Neural crest cell (in vitro differentiated cells): ENCODE data around the gene ZNF780A. TPM values are rescaled to one million over a fixed set of nuclear protein-coding genes. Genes with fewer than 3 reads are reported as not detected.

Source experiments
- DNase-seq: peaks from one replicate; pipeline ENCODE4 v3.0.0; 2021; ENCODE audit warnings: low read depth, mixed read lengths, low spot score
- H3K27ac Mint-ChIP-seq: one replicate; pipeline ENCODE4 v1.8.0; 2021; ENCODE audit warnings: mild to moderate bottlenecking, mixed read lengths; ENCODE audit not compliant: unreplicated experiment
- H3K27me3 Mint-ChIP-seq: 2 replicates; pipeline ENCODE4 v1.8.0; 2021; ENCODE audit warnings: low read depth, mild to moderate bottlenecking, mixed read lengths
- H3K36me3 Mint-ChIP-seq: 2 replicates; pipeline ENCODE4 v1.8.0; 2021; ENCODE audit warnings: low read depth, mild to moderate bottlenecking, mixed read lengths
- H3K4me1 Mint-ChIP-seq: 2 replicates; pipeline ENCODE4 v1.8.0; 2021; ENCODE audit warnings: mixed read lengths
- H3K4me3 Mint-ChIP-seq: one replicate; pipeline ENCODE4 v1.8.0; 2021; ENCODE audit warnings: mild to moderate bottlenecking, mixed read lengths
- H3K9me3 Mint-ChIP-seq: 2 replicates; pipeline ENCODE4 v1.8.0; 2021; ENCODE audit warnings: mixed read lengths
- total RNA-seq: library from RNA; stranded (reverse); gene quantifications from 2 replicates; pipeline ENCODE4 v1.2.1, GENCODE V29; 2021
- TF ChIP-seq, protein P1 (sequence below): fragments of 200-600 bp; sonication (generic); conservative IDR thresholded peaks from 2 replicates; pipeline ENCODE4 v1.5.0; 2021; ENCODE audit warnings: antibody characterized with exemption, mild to moderate bottlenecking

ZNF780A gene
- total RNA-seq, 1 donor from 2014 or later: 24.3 TPM

DNA sequence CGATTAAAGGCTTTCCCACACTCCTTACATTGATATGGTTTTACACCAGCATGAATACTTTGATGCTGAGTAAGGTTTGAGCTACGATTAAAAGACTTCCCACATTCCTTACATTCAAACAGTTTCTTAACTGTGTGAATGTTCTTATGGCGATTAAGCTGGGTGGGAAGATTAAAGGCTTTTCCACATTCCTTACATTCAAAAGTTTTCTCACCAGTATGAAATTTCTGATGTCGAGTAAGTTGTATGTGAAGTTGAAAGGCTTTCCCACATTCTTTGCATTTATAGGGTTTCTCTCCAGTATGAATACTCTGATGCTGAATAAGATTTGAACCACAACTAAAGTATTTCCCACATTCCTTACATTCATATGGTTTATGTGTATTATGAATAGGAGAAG lies 54.7 kb downstream of the ZNF780A start:
- Mint-ChIP-seq H3K27ac (no peak overlapping the region), H3K27me3 (no peaks in the 10 kb centered on the region)
- TF ChIP-seq, protein P1, sequence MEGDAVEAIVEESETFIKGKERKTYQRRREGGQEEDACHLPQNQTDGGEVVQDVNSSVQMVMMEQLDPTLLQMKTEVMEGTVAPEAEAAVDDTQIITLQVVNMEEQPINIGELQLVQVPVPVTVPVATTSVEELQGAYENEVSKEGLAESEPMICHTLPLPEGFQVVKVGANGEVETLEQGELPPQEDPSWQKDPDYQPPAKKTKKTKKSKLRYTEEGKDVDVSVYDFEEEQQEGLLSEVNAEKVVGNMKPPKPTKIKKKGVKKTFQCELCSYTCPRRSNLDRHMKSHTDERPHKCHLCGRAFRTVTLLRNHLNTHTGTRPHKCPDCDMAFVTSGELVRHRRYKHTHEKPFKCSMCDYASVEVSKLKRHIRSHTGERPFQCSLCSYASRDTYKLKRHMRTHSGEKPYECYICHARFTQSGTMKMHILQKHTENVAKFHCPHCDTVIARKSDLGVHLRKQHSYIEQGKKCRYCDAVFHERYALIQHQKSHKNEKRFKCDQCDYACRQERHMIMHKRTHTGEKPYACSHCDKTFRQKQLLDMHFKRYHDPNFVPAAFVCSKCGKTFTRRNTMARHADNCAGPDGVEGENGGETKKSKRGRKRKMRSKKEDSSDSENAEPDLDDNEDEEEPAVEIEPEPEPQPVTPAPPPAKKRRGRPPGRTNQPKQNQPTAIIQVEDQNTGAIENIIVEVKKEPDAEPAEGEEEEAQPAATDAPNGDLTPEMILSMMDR: no peak

DNA sequence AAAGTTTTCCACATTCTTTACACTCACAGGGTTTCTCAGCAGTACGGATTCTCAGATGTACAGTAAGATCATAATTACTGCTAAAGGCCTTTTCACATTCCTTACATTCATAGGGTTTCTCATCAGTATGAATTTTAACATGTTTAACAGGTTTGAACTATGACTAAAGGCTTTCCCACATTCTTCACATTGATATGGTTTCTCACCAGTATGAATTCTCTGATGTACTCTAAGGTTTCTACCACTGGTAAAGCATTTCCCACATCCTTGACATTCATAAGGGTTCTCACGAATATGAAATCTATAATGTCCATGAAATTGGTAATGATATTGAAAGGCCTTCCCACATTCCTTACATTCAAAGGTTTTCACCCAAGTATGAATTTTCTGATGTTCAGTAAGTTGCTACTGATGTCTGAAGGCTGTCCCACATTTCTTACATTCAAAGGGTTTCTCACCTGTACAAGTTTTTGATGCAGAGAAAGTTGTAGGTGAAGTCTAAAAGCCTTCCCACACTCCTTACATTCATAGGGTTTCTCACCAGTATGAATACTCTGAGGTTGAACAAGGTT lies 56.7 kb downstream of the ZNF780A start:
- Mint-ChIP-seq H3K9me3 (peaks cover 40% of the 10 kb centered on the region), H3K27me3 (no peaks in the 10 kb centered on the region), H3K27ac (no peak overlapping the region)

More for the DNA sequence above, 54.7 kb downstream of the ZNF780A start:
- no peak overlapping the region for H3K4me3 Mint-ChIP-seq
- peaks cover 32% of the 10 kb centered on the region for H3K9me3 Mint-ChIP-seq
- DNase-seq: no peak
- H3K4me1 Mint-ChIP-seq: no peaks in the 10 kb centered on the region
- H3K36me3 Mint-ChIP-seq: peaks cover 63% of the 10 kb centered on the region

DNA sequence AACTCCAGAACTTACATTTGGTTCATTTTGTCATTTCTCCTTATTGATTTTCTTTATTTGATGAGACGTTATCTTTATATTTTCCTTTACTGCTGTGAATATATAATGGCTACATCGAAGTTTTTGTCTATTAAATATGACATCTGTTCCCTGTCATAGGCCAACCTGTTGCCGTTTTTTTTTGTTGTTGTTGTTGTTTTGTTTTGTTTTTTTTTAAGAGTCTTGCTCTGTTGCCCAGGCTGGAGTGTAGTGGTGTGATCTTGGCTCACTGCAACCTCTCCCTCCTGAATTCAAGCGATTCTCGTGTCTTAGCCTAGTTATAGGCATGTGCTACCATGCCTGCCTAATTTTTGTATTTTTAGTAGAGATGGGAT lies 64.2 kb downstream of the ZNF780A start:
- Mint-ChIP-seq H3K27me3 (no peaks in the 10 kb centered on the region), H3K9me3 (peaks cover 43% of the 10 kb centered on the region), H3K27ac (no peak overlapping the region), H3K4me3 (no peak overlapping the region), H3K36me3 (peaks cover 45% of the 10 kb centered on the region), H3K4me1 (no peaks in the 10 kb centered on the region)
- no peak for DNase-seq
- TF ChIP-seq, protein P1: no peak

More for the DNA sequence above, 56.7 kb downstream of the ZNF780A start:
- peaks cover 73% of the 10 kb centered on the region for H3K36me3 Mint-ChIP-seq
- H3K4me3 Mint-ChIP-seq: no peak overlapping the region
- H3K4me1 Mint-ChIP-seq: no peaks in the 10 kb centered on the region
- no peak for DNase-seq
- TF ChIP-seq, protein P1: no peak

DNA sequence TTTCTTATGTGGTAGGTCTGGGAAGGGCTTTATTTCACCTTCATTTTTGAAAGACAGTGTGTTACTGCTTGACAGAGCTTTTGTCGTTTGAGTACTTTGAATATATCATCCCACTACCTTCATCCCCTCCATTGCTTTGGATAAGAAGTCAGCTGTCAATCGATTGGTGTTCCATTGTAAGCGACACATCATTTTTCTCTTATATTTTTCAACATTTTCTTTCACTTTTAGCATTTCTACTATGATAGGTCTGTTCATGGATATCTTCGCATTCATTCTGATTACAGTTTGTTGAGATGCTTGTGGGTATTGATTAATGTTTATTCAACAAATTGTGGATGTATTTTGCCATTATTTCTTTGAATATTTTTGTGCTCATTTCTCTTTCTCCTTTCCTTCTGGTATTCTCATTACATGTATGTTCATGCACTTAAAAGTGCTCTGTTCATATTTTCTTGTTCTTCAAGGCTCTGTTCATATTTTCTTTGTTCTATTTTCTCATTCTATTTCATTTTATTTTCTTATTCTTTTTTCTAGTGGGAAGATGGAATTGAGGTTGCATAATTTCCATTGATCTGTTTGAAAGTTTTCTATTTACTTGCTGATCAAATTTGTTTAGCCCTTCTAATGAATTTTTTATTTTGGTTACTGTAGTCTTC lies 64.7 kb downstream of the ZNF780A start:
- Mint-ChIP-seq H3K27me3 (no peaks in the 10 kb centered on the region), H3K27ac (no peak overlapping the region), H3K4me3 (no peak overlapping the region), H3K4me1 (no peaks in the 10 kb centered on the region), H3K36me3 (peaks cover 47% of the 10 kb centered on the region), H3K9me3 (peaks cover 43% of the 10 kb centered on the region)
- DNase-seq: no peak
- TF ChIP-seq, protein P1: no peak

DNA sequence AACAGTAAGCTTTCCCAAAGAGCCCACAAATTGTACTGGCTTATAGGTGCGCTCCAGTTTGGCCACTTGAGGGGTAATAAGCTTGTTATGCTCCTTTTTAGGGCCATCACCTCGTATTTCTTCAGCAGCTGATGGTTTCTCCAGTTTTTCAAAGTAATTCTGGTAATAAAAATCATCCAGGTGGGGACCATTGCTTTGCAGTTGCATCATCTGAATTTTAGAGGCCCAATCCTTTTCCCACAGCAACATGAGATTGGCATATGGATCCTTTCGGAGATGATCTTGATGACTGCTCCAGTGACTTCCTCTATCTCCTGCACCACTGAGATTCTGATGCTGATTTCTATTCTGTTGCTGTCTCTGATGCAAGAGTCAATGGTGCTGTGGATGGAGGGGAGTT lies 66.8 kb downstream of the ZNF780A start:
- H3K9me3 Mint-ChIP-seq: peaks cover 37% of the 10 kb centered on the region

More for the DNA sequence above, 66.8 kb downstream of the ZNF780A start:
- Mint-ChIP-seq H3K27me3 (no peaks in the 10 kb centered on the region), H3K4me1 (no peaks in the 10 kb centered on the region), H3K4me3 (no peak overlapping the region), H3K27ac (no peak overlapping the region), H3K36me3 (peaks cover 42% of the 10 kb centered on the region)
- TF ChIP-seq, protein P1: no peak
- no peak for DNase-seq

Other genes with a start within 250 kb of the ZNF780A start
- gene FBL, start 244.6 kb downstream of the ZNF780A start, total RNA-seq: 473 and 489 TPM in 2 replicates
- gene FCGBP, start 156.3 kb downstream of the ZNF780A start, total RNA-seq: 1.0 and 1.6 TPM in 2 replicates
- gene PSMC4, start 119.8 kb downstream of the ZNF780A start, total RNA-seq: 114 and 118 TPM in 2 replicates
- gene ZNF546, start 93.9 kb downstream of the ZNF780A start, total RNA-seq: 5.3 and 6.5 TPM in 2 replicates
- 27.3 and 28.5 TPM in 2 replicates for gene ZNF780B, start 34.7 kb downstream of the ZNF780A start, total RNA-seq
- 30.3 and 34.2 TPM in 2 replicates for gene MAP3K10, start 100.5 kb upstream of the ZNF780A start, total RNA-seq
- 1.7 and 2.5 TPM in 2 replicates for gene TTC9B, start 127.4 kb upstream of the ZNF780A start, total RNA-seq
- 0.43 and 0.47 TPM in 2 replicates for gene CCNP, start 135.7 kb upstream of the ZNF780A start, total RNA-seq
- 147 and 150 TPM in 2 replicates for gene AKT2, start 194.4 kb upstream of the ZNF780A start, total RNA-seq